ENCODE measurements around the gene ZBTB7B. TPM values are rescaled to one million over a fixed set of nuclear protein-coding genes. Genes with fewer than 3 reads are reported as not detected.

ZBTB7B gene
- total RNA-seq, 1 donor from 2014 or later = 16.2 TPM

DNA sequence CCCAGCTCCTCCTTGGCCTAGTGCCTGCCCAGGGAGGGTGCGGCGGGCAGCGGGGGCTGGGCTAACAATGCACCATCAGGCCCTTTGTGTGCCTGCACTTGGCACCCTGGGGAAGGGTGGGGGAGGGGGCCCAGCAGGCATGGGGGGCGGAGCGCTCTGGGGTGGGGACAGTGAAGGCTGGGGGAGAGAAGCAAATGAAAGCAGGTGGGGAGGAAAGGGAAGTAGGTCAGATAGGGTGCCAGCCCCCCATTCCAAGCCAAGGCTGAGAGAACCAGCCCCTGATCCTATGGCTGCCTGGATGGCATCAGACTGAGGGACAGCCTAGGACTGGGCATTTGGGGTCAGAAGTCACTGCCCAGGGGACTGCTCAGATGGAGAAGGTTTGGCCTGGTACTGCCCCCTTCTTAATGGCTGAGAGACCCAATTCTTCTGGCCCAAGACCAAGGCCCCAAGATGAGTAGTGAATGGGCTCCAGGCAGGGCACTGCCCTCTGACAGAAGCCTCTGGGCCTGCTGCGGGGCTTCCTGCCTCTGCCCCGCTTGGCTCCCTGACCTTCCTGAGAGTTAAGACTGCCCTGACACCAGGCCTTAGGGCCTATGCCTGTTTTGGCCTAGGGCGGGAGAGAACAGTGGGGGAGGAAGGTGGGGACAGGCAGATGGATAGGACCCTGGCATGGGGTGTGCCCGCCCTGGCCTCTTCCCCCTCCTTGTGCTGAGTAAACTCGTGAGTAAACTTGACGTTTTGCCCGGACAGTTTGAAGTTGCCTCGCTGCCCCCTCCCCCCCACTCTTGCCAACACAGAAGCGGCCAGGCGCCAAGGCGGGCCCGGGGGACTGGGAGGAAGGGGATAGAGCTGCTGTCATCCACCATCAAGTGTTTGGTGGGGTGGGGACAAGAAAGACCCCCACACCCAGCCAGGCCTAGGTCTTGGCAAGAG lies 2.7 kb downstream of the ZBTB7B start:
- no peak for DNase-seq

DNA sequence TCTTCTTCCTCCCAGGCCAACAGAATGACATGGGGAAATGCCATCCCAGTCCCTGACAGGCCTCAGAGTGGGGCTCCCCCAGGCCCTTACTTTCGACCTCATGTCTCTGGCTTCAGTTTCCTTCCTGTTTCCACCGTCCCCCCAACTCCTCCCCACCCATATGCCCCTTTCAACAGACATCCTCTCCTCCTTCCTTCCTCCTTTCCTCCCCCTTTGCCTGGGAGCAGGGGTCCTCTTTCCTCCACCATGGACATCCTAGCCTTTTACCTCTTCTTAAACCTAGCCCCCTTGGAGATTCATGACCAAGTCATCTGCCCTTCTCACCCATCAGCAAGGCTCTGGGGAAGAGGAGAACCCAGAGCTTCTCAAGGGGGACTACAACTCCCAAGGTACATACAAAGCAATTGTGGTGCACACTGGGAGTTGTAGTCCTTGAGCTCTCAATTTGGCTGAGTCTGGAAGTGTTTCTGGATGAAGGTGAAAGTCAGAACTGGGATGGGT lies 4.0 kb downstream of the ZBTB7B start:
- peak; percentile 34 for DNase-seq

DNA sequence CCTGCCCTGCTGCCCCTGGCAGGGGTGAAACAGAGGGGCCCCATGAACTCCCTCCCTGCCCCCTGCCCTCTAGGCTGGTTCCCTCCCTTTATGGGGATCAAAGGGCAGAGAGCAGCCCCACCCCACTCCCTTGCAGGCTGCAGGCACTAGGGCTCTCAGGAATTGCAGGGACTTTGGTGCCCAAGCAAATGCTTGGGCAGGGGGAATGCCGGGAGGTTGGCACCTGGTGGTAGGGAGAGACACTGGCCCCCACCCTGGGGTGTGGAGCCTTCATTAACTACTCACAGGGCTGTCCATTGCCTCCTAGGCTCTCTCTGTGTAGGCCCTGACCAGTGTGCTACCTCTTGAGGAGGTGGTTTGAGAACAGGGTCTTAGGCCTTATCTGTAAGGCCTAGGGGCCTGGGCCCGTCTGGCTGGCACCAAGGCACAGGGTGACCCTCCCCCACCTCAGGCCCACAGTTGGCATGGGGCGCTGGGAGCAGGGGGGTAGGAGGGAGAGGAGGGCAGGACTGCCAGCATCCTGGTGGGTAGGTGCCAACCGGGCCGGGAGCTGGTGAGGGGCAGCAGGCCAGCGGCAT lies 4.7 kb downstream of the ZBTB7B start:
- DNase-seq = no peak

DNA sequence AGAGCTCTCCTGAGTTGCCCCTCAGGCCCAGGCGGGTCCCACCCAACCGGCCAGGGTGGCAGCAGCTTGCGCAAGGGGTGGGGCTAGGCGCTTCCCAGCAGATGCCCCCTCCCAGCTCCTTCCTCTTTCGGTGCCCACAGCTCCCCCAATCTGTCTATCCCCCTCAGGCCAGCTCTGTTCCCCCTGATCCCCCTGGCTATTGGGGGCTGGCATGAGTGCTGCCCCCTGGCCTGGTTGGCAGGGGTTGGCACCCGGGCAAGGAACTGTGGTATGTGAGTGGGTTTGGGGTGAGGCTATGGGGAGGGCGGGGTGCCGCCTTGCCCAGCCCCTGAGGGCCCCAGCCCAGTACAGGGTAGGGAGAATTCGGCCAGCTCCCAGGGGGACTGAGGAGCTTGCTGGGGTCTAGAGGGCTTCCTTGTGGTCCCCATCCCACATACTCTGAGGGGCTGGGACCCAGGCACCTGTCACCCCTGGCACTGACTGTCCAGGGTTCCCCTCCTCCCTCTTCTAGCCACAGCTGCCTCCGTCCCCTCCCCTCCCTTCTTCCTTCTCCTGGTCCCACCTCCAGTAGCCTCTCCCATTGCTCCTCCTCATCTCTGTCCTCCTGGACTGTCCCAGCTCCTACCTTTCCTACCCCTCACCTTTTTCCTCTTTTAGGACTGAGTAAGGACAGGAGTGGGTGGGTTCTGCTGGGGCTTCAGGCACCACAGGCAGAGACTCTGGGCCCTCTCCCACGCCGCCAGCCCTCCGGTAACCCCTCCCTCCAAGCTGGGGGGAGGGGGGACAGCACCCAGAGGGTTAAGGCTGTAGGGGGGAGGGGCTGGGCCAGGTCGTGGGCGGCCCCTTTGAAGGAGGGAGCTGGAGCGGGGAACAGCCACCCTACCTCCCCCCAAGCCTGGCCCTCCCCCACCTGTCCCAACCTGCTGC lies 5.7 kb downstream of the ZBTB7B start:
- no peak for DNase-seq

DNA sequence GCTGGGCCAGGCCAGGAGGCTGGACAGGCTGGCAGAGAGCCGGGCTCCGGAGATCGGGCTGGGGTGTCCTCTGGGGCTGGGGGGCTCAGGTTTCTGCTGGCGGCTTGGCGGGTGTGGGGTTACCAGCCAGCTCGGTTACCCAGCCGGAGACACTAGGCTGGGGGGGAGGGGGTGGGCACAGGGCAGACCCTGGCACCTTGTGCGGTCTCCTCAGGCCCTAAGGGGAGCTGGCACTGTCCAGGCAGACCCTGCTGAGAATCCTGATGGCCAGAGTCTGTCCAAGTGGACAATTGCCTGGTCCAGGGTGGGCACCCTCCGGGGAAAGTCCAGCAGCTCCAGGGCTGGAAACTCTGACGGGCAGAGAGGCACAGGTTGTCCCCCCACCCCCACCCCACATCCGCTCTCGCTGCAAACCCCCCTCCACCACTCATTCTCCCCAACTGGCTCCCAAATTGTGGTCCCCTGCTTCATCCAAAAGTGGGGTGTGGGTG lies 6.7 kb downstream of the ZBTB7B start:
- DNase-seq = no peak

DNA sequence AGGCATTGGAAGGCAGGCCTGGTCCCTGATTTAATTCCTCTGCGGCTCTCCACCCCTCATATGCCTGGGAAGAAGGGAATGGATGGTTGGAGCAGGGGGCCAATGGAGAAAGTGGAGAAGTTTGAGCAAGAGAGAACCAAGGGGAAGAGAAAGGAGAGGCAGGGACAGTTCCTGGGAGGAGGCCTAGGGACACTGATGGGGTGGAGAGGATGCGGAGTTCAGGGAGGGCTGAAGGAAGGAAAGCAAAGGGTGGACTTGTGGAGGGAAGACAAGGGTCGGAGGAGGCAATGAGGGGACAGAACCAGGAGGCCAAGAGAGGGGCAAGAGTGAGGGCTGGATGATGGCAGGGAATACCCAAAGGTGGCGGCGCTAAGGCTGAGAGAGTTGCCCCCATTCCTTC lies 7.1 kb downstream of the ZBTB7B start:
- DNase-seq = no peak

DNA sequence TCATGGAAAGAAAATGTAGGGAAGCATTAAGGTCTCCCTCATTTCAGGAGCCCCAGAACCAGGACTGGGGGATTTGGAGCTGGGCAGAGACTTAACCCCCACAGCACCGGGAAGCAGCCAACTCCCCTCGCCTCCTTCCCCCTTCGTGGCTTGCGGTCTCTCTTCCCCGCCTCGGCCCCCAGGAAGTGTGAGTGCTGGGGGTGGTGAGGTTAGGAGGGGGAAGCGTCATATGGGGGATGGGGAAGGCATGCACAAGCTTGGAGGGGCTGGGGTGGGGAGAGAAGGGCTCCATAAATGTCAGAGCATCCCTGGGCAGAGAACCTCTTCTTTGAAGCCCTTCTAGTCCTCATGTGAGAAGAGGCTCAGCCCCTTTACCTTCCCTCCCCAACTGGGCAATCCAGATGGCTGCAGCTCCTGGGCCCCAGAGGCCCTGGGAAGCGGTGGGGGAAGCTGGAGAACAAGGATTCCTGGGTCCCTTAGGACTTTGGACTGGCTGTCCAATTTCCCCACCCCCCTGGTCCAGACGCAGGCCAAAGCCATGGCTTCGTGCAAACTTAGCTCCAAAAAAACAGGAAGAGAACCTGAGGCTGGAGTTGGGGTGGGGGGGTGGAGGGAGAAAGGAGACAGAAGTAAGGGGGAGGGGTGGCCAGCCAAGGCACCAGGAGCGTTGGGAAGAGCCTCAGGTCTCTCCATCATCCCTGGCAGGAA lies 7.8 kb downstream of the ZBTB7B start:
- DNase-seq = no peak

DNA sequence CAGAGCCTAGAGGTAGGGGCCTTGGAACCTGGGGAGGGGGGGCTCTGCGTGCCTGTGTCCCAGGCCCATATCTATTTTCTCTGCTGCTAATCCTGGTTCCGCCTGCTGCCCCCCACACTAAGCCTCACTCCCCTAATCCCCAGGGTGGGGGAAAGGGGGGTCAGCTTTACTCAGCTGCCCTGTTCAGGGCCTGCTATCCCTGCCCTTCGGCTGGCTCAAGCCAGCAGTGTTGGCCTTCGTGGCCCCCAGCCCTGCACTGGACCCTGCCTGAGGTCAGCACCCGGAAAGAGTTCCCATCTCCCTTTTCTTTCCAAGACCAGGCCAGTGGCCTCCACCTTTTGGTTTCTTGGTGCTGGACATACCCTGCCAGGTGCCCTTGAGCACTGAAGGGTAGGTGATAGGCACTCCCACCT lies 8.4 kb downstream of the ZBTB7B start:
- DNase-seq = no peak

DNA sequence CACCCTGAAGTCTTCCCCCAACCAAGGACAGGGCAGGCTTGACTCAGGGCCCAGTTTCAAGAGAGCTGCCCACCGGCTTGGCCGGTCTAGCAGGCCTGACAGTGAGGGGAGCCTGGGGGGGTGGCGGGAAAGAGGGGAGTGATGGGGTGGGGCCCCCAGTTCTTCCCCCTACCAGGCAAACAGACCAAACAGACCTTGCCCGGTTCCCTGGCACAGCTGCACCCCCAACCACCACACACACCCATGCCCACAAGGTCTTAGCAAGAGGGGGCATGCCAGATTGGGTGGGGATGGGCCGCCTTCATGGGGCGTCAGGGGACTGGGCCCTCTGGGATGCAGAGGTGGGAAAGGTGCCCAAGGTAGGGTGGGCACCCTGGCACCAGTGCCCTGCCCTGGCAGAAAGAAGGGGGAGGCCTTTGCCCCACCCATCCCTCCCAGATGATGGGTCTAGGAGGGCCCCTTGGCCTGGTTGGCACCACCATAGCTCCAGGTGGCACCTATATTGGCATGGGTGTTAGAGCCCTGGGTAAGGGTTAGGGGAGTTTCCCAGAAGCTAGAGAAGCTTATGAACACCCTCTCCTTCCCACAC lies 8.9 kb downstream of the ZBTB7B start:
- no peak for DNase-seq

DNA sequence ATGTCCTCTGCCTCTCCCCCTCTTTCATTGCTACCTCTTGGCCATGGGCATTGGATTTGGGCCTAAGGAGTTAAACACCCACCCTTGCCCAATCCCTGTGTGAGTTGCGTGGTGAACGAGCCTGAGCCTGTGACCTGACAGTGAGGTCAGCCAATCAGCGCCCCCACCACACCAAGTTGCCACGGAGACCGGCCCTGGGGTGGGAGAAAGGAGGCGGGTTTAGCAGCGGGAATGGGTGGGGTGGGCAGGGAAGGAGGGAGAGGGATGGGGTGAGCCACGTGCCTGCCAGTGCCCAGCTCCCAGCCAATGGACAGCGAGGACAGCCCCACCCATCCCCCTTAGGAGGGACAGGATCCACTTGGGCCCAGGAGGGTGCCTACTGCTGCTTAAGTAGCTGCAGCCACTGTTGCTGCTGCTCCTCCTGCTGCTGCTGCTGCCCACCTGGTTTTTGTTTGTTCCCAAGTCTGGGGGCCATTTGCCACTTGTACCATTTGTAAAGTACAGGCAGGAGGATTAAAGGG lies 9.5 kb downstream of the ZBTB7B start:
- DNase-seq = no peak

DNA sequence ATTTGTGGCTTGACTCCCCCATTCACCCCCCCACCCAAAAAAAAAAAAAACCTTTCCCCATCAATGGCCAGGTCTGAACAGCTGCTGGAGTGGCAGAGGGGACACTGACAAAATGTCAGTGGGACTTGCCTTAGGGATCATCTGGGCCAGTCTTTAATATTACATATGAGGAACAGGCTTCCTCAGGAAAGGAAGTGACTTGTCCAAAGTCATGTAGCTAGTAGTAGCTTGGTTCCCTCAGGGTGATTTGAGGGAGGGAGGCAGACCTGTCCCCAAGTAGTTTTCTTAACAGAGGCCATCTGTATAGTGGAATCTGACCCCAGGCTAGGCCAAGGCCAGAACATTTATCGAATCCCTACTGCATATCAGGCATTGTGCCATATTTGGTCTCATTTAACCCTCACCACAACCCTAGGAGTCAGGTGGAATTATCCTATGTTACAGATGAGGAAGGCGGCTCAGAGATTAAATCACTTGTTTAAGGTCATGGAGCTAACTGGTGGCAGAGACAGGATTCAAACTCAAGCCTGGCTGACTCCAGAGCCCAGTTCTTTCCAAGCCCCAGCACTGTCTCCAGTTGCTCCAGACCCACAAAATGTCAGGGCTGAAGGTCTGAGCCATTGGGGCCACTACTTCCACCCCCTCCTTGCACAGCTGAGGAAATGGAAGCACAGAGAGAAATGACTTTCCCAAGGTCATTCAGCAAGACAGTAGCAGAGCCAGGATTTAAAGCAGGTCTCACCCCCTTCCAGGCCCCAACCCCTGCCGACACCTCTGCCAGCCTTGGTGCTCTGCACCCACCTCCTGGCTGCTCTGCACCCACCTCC lies 10.4 kb downstream of the ZBTB7B start:
- no peak for DNase-seq

DNA sequence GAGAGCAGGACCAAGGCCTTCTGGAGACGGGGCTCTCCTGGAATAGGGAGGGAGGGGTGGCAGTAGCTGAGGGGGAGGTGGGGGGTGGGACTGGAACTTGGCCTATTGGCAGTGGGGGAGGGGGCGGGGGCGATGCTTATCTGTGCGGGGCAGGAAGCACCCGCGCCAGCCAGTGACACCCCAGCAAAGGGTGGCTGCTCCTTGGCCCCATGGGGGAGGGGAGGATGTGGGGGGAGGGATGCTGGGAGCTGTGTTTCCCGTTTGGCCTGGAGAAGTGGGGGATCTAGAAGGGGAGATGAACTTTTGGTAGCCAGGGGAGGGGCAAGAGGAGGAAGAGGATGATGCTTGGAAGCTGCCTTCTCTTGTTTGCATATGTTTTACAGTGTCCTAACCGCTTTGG lies 11.0 kb downstream of the ZBTB7B start:
- no peak for DNase-seq

DNA sequence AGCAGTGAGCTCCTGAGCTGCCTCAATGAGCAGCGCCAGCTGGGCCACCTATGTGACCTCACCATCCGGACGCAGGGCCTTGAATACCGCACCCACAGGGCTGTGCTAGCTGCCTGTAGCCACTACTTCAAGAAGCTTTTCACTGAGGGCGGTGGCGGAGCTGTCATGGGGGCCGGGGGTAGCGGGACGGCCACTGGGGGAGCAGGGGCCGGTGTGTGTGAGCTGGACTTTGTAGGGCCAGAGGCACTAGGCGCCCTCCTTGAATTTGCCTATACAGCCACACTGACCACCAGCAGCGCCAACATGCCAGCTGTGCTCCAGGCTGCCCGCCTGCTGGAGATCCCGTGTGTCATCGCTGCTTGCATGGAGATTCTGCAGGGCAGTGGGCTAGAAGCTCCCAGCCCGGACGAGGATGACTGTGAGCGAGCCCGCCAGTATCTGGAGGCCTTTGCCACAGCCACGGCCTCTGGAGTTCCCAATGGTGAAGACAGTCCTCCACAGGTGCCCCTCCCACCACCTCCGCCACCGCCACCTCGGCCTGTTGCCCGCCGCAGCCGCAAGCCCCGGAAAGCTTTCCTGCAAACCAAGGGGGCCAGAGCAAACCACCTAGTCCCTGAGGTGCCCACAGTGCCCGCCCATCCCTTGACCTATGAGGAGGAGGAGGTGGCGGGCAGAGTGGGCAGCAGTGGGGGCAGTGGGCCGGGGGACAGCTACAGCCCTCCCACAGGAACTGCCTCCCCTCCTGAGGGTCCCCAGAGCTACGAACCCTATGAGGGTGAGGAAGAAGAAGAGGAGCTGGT lies 12.3 kb downstream of the ZBTB7B start:
- DNase-seq = no peak

DNA sequence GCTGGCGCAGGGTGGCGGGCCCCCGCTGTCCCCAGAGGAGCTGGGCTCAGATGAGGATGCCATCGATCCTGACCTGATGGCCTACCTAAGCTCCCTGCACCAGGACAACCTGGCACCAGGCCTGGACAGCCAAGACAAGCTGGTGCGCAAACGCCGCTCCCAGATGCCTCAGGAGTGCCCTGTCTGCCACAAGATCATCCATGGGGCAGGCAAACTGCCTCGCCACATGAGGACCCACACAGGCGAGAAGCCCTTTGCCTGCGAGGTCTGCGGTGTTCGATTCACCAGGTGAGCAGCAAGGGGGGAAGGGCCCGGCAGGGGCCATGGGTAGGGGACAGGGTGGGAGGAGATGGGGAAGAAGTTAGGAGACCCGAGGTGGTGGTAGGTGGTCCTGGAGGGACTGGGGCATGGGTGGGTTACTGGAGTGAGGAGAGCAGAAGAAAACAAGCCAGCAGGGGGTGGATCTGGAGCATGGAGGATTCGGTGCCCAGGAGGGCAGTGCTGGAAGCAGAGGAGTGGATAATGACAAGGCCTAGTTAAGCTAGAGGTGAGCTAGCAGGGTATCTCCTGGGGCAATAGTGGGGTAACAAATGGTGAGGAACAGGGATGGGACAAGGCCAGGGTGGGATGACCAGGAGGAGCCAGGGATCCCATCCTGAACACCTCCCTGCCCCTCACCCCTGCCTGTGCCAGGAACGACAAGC lies 13.1 kb downstream of the ZBTB7B start:
- DNase-seq = no peak

DNA sequence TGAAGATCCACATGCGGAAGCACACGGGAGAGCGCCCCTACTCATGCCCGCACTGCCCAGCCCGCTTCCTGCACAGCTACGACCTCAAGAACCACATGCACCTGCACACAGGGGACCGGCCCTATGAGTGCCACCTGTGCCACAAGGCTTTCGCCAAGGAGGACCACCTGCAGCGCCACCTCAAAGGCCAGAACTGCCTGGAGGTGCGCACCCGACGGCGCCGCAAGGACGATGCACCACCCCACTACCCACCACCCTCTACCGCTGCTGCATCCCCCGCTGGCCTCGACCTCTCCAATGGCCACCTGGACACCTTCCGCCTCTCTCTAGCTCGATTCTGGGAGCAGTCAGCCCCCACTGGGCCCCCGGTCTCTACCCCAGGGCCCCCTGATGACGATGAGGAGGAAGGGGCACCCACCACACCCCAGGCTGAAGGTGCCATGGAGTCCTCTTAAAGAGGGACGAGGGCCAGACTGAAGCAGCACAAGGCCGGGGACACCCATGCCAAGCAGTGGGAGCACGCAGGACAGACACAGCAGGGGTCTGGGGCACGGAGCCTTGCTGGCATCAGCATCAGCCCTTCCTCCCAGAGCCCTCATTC lies 13.7 kb downstream of the ZBTB7B start:
- no peak for DNase-seq

DNA sequence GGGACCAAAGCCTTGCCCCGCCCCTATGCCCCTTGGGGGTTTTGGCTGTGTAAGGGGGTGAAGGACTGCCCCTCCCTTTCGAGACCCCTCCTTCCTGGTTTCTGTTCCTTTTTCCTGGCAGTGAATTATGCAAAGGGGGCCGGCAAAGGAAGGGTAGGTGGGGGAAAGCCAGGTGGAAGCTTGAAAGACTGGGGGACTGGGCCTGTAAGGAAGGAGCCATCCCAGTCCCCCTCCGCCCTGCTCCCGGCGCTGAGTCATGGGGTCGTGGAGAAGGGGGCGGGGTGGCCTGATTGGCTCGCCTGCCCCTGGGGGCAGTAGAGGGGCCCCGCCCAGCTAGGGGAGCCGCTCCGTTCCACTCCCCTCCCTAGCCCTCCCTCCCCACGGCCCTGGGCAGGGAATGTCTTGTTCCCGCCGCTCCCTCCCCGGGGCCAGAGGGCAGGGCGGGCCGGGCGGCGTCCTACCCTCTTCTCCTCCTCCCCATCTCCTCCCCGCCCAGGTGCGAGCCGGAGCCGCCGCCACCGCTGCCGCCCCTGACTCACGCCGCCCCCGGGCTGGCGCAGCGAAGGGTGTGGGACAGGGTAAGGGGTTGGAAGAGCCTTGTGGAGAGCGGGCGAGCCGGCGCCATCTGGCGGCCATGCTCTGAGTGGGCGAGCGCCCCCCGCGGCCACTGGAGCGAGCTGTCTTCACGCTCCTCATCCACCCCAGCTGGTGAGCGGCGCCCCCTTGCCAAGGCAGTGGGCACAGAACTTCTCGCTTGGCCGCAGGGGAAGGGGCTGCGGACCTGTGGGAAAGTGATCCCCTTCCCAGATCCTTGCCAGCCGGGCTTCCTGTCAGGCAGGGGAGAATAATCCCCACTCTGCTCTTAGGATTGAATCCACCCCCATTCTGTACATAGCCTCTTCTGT lies 14.7 kb downstream of the ZBTB7B start:
- peak; percentile 95 for DNase-seq

DNA sequence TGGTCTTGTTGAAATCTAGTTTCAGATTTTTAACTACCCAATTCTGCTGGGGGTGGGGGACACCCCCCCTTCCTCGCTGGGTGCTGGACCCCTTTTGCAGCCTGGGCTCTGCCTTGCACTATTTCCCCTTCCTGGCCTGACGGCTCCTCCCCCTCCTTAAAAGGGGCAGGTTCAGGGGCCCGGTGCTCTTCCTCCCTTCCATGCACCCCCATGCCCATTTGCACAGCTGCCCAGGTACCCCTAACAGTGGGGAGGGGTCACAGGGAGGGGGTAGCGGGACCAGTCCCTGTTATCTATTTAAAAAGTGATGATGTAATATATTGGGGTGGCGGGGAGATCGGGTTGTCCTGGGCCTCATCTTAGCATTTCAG lies 15.3 kb downstream of the ZBTB7B start:
- no peak for DNase-seq

All from dermis blood vessel endothelial cell (primary cell).